AG09309 (cell line): ENCODE results near the gene SLC9A4.

Source experiments
- DNase-seq: peaks from one replicate; pipeline ENCODE4 v3.0.0-alpha.2; 2010; ENCODE audit warnings: low read depth
- H3K4me3 ChIP-seq: 2 replicates; pipeline ENCODE4 v1.5.1; 2011; ENCODE audit warnings: mild to moderate bottlenecking, low read depth, low read length, moderate library complexity; ENCODE audit not compliant: control insufficient read depth
- CTCF ChIP-seq: IDR thresholded peaks from 2 replicates; pipeline ENCODE4 v1.5.1; 2011; ENCODE audit warnings: mild to moderate bottlenecking, low read depth, low read length, inconsistent platforms; ENCODE audit not compliant: insufficient read depth, control insufficient read depth; ENCODE audit errors: missing control alignments

The SLC9A4 gene

GRCh38 chr2:102505290-102505689, 32.3 kb downstream of the SLC9A4 start:
- no peak for DNase-seq
- TF ChIP-seq CTCF, result no peak
- H3K4me3 ChIP-seq, result no peak overlapping the region

GRCh38 chr2:102506743-102507142, 33.7 kb downstream of the SLC9A4 start:
- TF ChIP-seq CTCF, result no peak
- DNase-seq, result no peak
- no peak overlapping the region for H3K4me3 ChIP-seq

GRCh38 chr2:102508863-102509262, 35.8 kb downstream of the SLC9A4 start:
- H3K4me3 ChIP-seq, result no peak overlapping the region
- DNase-seq, result no peak
- no peak for TF ChIP-seq CTCF

GRCh38 chr2:102509749-102510148, 36.7 kb downstream of the SLC9A4 start:
- H3K4me3 ChIP-seq, result no peak overlapping the region
- no peak for DNase-seq
- no peak for TF ChIP-seq CTCF

- DNase-seq, result no peak
- TF ChIP-seq CTCF, result no peak
- H3K4me3 ChIP-seq, result no peak overlapping the region
Measured at GRCh38 chr2:102510791-102511575, 38.0 kb downstream of the SLC9A4 start.

GRCh38 chr2:102512161-102512560, 39.1 kb downstream of the SLC9A4 start:
- H3K4me3 ChIP-seq, result no peak overlapping the region
- no peak for TF ChIP-seq CTCF
- no peak for DNase-seq
